D721Med (cell line): ENCODE results near the gene ITPRIP.
A peak's percentile ranks its signal among the peaks of the same experiment; 100 is the strongest.

Experiments
- DNase-seq: peaks from one replicate; pipeline ENCODE4 v3.0.0; 2011; ENCODE audit warnings: low spot score; ENCODE audit not compliant: insufficient read length
- FAIRE-seq: peaks from 2 replicates; lab custom pipeline; 2011; peaks lifted over from hg19 to GRCh38; lab: Jason Lieb, UNC
- CTCF ChIP-seq: IDR thresholded peaks from 2 replicates; pipeline ENCODE4 v1.5.1; 2012; ENCODE audit warnings: mild to moderate bottlenecking, control low read depth; ENCODE audit not compliant: insufficient read depth; ENCODE audit errors: missing control alignments

Gene ITPRIP

GRCh38 chr10:104293011-104293410, 45.3 kb downstream of the ITPRIP start:
- FAIRE-seq (no peak), DNase-seq (no peak)
- no peak for TF ChIP-seq CTCF

GRCh38 chr10:104291439-104291951, 46.8 kb downstream of the ITPRIP start:
- FAIRE-seq (no peak), DNase-seq (peak; percentile 72)
- peak; percentile 98 for TF ChIP-seq CTCF

- DNase-seq (no peak), FAIRE-seq (no peak)
- no peak for TF ChIP-seq CTCF
These were observed 49.9 kb downstream of the ITPRIP start for GRCh38 chr10:104288355-104288754.

GRCh38 chr10:104286939-104287338, 51.3 kb downstream of the ITPRIP start:
- no peak for DNase-seq
- no peak for TF ChIP-seq CTCF
- FAIRE-seq: no peak

- DNase-seq (no peak), FAIRE-seq (no peak)
- no peak for TF ChIP-seq CTCF
These were observed 53.4 kb downstream of the ITPRIP start for GRCh38 chr10:104284846-104285245.

GRCh38 chr10:104281694-104282093, 56.6 kb downstream of the ITPRIP start:
- no peak for TF ChIP-seq CTCF
- no peak for FAIRE-seq
- DNase-seq: no peak

GRCh38 chr10:104279550-104280259, 58.6 kb downstream of the ITPRIP start:
- TF ChIP-seq CTCF: no peak
- no peak for FAIRE-seq
- DNase-seq: no peak
